Germinal center (tissue), 1 donor: ENCODE measurements around the gene FHIP1B.
A peak's percentile ranks its signal among the peaks of the same experiment; 100 is the strongest.
"Not testable (repeated sequence)": the region's sequence is repeated elsewhere in the genome, so short reads cannot be mapped to it uniquely, and the experiment has no call there.

Source experiments
- DNase-seq: peaks from one replicate; pipeline ENCODE4 v3.0.0; 2012; ENCODE audit warnings: mixed read lengths, low spot score

The FHIP1B gene

DNA sequence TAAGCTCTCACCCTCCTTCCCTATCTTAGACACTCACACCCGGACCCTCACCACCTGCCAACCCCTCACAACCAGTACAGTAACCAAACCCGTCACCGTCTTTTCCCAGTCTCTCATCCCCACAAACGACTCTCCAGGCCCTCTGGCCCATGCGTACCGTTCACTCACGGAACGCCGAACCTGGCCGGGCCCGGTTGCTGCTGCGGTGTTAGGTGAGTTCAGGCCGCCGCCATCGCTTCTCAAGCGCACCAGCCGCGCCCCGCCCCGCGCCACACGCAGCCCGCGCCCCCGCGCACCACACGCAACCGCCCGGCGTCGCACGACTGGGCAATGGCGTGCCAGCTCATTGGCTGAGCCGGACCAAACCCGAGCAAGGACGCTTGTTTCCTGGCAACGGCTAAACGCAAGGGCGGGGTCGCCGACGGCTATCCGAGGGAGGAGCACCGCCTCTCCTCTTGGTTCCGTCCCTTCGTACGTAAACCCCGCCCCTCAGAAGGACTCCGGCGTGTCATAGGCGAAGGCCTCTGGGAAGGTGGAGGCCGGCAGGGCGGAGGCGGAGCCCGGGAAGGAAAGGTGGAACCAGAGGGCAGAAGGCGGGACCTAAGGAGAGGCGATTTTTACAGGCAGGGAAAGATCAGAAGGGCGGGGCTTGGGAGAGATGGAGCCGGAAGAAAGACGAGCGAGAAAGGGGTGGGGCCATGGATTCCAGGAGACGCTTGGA lies at the start of gene FHIP1B:
Gene FHIP1B (minus strand): TSS at position 250 of the 721 bp plus-strand sequence. CDS start 10,120 bp downstream, outside the sequence.
- DNase-seq: peak; percentile 95

DNA sequence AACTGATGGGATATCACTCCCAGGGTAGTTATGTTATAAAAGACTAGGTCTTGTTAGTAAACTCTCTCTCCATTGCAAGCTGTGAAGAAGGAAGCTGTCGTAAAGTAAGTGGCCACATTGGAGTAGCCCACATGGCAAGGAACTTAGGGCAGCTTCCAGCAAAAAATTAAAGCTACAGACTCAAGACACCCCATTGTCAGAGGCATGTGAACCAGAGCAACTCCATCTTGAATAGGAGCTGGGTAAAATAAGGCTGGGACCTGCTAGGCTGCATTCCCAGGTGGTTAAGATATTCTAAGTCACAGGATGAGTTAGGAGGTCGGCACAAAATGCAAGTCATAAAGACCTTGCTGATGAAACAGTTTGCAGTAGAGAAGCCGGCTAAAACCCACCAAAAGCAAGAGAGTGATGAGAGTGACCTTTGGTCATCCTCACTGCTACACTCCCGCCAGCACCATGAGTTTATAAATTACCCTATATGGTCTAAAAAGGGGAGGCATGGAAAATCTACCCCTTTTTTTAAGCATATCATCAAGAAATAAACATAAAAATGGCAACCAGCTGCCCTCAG lies 49.1 kb upstream of the FHIP1B start:
- no peak for DNase-seq

DNA sequence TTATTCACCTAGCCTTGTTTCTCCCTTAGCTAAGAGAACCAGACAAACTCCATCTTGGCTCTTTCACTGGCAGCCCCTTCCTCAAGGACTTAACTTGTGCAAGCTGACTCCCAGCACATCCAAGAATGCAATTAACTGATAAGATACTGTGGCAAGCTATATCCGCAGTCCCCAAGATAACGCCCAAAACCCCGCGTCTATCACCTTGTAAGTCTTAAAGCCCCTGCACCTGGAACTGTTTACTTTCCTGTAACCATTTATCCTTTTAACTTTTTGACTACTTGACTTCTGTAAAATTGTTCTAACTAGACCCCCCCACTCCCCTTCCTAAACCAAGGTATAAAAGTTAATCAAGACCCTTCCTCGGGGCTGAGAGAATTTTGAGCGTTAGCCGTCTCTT lies 46.4 kb upstream of the FHIP1B start:
- not testable (repeated sequence) for DNase-seq

DNA sequence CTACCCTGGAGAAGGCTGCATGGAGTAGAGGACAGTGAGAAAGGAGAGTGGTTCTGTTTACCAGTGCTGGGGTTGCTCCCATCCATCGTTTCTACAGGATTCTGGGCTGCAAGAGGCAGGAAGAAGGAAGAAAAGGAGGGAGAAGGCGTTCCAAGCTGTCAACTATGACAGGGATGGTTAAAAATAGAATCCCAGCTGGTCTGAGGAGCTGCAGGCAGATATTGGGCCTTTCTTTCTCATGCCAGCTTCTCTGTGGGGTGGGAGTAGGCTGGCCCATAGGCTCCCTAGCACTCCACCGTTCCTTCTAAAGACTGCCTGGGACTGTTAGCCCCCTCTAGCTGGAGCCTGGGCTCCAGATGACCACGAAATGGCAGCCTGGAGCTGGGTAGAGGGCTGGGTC lies 38.8 kb upstream of the FHIP1B start:
- DNase-seq: no peak

DNA sequence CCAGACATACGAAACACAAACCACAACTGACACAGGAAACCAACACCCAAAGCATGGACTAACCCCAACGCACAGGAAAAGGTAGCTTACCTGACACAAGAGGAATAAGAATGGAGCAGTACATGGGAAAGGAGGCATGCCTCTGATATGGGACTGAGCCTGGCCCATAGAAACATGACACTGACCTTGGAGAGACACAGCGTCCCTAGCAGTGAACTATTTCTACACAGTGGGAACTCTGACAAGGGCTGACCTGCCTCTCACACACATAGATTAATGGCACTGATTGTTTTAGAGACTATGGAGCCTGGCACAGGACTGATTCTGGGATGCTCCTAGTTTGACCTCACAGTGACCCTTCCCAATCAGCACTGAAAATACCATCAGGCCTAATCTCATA lies 37.2 kb upstream of the FHIP1B start:
- no peak for DNase-seq

DNA sequence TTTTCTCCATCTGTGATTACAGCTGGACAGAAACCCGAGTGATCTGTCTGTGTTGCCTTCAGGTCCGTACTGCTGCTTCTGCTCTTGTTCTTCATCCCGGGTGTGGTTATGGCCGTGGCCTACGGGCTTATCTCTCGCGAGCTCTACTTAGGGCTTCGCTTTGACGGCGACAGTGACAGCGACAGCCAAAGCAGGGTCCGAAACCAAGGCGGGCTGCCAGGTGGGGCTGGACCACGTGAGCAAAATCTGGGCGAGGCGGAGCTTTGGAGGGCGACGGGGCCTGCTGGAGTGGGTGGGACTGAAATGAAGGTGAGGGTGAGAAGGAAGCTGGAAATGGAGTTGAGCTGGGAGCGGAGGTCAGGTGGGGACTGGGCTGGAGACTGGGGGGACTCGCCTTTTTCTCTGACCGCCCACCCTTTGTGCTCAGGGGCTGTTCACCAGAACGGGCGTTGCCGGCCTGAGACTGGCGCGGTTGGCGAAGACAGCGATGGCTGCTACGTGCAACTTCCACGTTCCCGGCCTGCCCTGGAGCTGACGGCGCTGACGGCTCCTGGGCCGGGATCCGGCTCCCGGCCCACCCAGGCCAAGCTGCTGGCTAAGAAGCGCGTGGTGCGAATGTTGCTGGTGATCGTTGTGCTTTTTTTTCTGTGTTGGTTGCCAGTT lies 36.3 kb upstream of the FHIP1B start:
- no peak for DNase-seq

DNA sequence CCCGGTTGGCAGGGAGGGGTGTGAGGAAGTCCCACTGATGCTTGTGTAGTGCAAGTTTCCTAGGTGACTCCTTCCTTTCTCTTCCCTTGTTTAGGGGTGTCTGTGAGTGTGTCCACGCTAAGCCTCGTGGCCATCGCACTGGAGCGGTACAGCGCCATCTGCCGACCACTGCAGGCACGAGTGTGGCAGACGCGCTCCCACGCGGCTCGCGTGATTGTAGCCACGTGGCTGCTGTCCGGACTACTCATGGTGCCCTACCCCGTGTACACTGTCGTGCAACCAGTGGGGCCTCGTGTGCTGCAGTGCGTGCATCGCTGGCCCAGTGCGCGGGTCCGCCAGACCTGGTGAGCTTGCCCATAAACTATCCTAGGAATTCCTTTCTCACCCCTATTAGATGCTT lies 35.6 kb upstream of the FHIP1B start:
- DNase-seq: no peak

DNA sequence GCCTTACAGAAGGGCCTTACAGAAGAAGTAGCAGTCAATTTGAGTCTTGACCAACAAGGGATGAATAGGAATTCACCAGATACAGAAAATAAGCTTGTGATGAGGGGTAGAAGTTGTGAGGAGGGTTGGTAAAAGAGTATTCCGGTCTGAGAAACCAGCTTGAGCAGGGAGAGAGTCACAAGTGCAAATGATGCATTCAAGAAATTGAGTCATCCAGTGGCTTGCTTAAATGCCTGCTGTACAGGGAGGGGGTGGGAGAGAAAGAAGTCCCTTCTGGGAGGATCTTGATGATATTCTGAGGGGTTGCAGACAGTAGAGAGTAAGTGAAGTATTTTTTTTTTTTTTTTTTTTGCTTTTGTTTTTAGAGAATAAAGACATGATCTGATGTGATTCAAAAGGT lies 34.4 kb upstream of the FHIP1B start:
- no peak for DNase-seq

DNA sequence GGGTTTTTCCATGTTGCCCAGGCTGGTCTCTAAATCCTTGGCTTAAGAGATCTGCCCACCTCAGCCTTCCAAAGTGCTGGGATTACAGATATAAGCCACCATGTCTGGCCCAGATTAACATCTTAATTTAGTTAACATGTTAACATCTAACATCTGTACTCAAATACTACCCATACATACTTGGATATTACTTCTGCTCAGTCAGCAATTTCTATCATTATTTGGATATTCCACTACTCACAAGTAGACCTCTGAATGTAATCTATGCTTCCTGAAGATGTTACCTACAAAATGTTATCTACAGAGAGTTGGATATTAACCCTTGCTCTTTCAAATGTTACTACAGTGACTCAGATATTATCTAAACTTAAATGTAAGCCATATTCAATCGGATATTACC lies 29.2 kb upstream of the FHIP1B start:
- no peak for DNase-seq

DNA sequence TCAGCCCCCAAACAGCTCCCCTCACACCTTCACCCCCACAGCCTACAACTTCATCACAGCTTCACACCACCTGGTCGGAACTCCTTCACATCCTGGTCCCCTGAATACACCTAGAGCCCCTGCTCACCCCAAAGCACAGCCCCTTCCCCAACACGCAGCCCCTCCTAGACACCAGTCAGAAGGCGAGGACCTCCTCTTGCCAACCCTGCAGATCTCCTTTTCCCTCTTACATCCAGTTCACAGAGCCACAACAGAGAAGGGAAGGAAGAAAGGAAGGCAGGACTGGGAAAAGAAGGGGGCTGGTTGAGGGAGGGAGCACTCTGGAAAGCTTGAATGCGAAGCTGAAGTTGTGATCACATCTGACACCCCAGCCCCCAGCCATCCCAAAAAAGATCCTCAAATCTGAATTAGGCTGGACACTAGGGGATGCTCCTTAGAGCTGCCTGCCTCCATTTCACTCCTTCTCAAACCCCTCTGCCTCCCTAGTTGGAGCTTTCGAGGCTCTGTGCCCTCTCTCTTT lies 25.8 kb upstream of the FHIP1B start:
- DNase-seq: no peak

DNA sequence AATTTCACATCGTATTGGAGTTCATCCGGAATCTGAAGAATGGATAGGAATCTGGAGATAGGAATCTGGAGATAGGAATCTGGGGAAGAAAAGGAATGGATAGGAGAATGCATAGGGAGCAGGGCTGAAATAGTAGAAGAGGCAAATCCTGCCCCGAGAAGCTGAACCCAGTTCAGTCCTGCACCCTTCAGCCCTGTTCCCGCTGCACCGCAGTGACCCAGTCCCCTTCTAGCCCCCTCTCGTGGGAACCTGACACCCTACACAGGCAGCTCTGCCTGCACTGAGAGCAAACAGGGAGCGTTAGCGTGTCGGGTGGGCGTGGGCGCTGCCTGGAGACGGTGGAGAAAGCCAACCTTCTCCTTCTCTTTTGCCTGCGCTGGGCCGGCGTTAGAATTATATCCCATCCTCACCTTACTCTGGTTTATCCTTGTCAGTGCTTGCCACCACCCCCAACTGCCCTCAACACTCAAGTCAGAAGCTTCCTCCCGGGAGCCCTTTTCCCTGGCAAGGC lies 24.2 kb upstream of the FHIP1B start:
- DNase-seq: no peak

DNA sequence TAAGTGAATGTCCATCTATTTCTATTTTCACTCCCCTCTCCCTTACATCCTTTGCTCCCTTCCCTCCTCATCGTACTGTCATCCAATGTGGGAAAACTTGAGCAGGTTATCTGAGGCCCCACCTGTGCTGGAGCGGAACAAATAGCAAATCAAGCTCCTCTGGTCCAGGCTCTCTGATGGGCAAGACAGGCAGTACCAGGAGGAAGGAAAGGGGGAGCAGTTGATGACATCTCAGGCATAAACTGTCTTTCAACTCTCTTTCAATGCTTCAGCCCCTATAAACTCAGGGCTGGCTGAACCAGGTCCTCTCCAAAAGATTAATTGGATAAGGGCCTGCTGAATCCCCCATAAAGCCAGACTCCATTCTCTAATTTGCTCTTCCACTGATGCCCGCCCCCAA lies 23.7 kb upstream of the FHIP1B start:
- no peak for DNase-seq

DNA sequence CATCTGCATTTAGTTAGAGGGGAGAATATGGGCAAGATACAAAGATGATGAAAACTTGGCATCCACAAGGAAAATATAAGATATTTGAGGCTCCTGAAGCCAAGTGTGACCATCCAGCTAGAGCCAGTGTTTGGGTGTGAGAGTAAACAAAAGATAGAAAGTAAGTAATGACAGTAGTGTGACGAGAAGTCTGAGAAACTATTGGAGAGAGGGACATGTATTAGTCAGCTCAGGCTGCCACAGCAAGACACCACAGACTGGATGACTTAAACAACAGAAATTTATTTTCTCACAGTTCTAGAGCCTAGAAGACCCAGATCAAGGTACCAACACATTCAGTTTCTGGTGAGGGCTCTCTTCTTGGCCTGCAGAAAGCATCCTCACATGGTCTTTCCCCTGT lies 18.8 kb upstream of the FHIP1B start:
- DNase-seq: no peak

DNA sequence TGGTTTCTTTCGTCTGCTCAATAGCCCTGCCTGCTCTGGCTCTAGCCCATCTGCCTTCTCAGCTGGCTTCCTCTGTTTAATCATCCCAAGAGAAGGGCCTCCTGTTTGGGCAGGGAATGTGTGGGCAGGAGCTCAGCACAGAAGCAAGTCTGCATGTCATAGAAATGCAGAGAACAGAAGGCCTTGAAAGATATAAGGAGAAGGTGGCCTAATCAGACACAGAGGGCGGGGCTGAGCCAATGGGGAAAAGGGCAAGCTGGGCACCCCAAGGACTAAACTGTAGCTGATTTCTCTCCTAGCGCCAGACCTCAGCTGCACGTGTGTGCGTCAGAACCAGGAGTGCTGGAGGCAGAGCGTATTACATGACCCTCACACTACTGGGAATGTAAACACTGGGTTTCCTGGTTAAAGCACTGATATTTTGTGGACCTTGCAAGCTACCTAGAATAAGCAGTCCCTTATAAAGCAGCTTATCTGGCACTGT lies 17.6 kb upstream of the FHIP1B start:
- no peak for DNase-seq

DNA sequence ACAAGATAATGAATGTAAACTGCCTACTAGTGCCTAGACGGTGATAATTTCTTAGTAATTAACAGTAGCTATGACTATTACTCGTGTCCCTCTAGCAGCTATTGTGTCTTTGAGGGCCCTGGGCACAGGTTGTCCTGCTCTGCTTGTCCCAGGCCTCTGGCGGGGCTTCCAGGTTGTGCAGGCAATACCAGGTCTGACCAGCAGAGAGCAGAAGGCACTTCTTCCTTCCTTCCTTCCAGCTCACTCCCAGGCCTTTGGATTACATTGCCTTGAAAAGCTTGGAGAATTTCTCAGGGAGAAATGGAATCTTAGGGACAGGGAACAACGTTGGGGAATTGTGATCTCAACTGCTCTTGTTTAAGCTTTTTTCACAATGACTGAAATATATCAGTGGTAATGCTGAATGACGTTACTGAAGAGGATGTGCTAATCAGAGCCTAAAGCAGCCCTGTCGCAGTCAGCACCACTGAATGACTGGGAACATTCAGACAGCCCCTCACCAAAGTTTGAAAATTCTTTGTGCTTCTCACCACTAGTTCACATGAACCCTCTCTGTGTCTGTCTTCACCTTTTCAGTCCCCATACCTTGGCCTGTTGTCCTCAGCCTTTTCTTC lies 16.8 kb upstream of the FHIP1B start:
- DNase-seq: peak; percentile 60

DNA sequence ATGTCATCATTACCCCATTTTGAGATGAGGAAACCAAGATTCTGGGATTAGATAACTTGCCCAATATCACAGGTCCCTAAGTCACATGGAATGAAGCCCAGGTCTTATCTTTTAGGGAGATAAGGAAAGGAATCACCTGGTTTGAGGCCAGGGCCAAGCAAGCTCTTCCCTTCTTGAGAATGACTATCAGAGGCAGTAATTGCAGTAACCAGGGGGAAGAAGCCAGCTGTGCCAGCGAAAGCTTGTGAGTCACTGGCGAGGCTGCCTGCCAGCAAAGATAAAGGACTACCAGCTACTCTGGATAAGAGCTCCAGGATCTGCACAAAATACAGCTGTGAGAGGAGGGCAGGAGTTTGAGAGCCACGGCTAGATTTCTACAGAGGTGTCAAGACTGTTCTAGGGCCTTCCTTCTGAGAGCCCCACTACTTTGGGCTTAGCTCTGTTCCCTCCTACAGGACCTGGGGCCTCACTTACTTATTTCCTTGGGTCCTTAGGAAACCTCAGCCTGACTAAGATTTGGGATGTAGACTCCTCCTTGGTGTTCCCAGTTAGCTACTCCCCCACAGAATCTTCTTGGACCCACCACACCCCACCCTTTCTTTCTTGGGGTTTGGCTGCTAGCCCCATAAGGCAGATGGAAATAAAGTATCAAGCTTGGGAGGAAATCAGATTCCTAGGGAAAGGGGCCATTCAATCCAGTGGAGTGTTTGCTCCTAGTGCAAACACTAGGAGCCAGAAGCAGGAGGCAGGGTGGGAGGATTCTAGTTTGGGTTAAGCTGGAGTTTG lies 15.5 kb upstream of the FHIP1B start:
- no peak for DNase-seq

DNA sequence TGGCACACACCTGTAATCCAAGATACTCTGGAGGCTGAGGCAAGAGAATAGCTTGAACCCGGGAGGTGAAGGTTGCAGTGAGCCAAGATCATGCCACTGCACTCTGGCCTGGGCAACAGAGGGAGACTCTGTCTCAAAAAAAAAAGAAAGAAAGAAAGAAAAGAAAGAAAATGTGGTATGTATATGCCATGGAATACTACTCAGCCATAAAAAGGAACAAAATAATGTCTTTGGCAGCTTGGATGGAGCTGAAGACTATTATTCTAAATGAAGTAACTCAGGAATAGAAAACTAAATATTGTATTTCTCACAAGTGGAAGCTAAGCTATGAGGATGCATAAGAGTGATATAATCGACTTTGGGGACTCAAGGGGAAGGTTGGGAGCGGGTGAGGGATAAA lies 14.5 kb upstream of the FHIP1B start:
- not testable (repeated sequence) for DNase-seq

DNA sequence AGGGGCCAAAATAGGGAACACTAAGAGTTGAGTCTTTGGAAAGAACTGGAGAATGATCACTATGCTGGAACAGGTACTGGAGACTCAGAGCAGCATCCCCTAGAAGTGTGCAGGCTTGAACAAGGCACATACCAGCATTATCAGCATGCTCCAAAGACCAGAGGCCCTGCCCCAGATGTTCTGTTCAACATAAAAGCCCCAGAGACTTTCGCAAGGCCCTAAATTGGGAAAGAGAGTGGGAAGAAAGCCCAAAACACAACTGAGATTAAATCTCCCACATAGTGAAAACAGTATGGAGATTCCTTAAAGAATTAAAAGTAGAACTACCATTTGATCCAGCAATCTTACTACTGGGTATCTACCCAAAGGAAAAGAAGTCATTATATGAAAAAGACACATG lies 13.8 kb upstream of the FHIP1B start:
- DNase-seq: no peak

DNA sequence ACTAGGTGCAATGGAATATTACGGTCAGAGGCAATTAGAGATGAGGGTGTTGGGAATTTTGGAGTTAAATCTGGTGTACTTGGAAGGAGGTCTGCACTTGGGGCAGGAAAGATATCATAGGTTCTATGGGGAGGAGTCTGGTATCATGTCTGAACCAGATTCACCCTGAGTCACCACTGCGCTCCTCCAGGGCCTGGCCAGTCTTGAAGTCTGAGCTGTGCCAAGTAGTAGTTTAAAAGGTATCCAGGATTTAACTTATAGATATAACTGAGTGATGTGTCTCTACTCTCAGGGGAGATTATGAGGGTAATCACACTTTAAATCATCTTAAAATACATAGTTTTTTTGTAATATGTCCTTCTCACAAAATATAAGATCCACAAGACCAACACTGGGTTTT lies 11.1 kb upstream of the FHIP1B start:
- no peak for DNase-seq

DNA sequence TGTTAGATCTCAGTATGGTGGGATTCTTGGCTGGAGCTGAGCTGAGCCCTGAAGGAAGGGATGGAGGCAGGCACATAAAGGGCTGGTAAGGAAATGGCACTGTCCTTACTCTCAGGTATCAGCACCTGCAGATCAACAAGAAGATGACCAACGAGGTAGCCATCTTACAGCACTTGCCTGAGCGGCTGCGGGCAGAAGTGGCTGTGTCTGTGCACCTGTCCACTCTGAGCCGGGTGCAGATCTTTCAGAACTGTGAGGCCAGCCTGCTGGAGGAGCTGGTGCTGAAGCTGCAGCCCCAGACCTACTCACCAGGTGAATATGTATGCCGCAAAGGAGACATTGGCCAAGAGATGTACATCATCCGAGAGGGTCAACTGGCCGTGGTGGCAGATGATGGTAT lies 6.9 kb upstream of the FHIP1B start:
- DNase-seq: no peak

DNA sequence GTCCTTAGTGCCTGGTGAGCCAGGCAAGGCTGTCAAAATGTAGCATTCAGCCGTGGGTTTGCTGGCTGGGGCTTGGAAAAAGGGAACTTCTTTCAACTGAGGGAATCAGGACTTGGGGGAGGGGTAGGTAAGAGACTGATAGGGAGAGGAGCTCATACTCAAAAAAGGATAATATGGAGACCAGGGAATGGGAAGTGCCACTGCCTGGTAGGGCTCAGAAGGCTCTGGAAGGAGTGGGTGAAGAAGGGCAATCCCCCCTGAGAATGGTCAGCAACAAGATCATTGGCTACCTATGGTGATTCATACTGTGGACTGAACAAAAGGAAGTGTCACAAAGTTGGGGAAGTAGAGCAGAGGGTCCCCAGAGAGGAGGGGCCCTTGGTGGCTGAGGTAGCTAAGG lies 6.3 kb upstream of the FHIP1B start:
- DNase-seq: no peak

DNA sequence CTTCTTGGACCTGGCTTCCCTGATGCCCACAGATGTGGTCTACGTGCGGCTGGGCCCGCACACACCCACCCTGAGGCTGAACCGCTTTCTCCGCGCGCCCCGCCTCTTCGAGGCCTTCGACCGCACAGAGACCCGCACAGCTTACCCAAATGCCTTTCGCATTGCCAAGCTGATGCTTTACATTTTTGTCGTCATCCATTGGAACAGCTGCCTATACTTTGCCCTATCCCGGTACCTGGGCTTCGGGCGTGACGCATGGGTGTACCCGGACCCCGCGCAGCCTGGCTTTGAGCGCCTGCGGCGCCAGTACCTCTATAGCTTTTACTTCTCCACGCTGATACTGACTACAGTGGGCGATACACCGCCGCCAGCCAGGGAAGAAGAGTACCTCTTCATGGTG lies 5.7 kb upstream of the FHIP1B start:
- DNase-seq: no peak
